Amniotic stem cell (primary cell): ENCODE data around the gene KLHDC7B.

Experiments
- DNase-seq: peaks from one replicate; lab custom pipeline; 2025; lab: John Stamatoyannopoulos, UW

Gene KLHDC7B

GRCh38 chr22:50548040-50548920 lies 2.6 kb downstream of the KLHDC7B start:
- DNase-seq, result no peak

GRCh38 chr22:50548921-50549790 lies 3.5 kb downstream of the KLHDC7B start:
- DNase-seq, result no peak

- DNase-seq, result no peak
Measured at GRCh38 chr22:50550395-50550794, 4.7 kb downstream of the KLHDC7B start.

- no peak for DNase-seq
Measured at GRCh38 chr22:50551160-50551752, 5.6 kb downstream of the KLHDC7B start.

GRCh38 chr22:50553310-50553709 lies 7.6 kb downstream of the KLHDC7B start:
- no peak for DNase-seq

GRCh38 chr22:50556703-50557102 lies 11.0 kb downstream of the KLHDC7B start:
- DNase-seq, result no peak

GRCh38 chr22:50560034-50560433 lies 14.3 kb downstream of the KLHDC7B start:
- no peak for DNase-seq

- DNase-seq, result no peak
Measured at GRCh38 chr22:50561401-50562358, 16.0 kb downstream of the KLHDC7B start.

- DNase-seq, result peak; percentile 85
Measured at GRCh38 chr22:50562523-50563412, 17.1 kb downstream of the KLHDC7B start, which contains the start of gene SYCE3. SYCE3 (minus strand) TSS chr22:50562919; CDS start chr22:50556405, 6,514 bp downstream.

- DNase-seq, result no peak
Measured at GRCh38 chr22:50563413-50564160, 17.9 kb downstream of the KLHDC7B start.

GRCh38 chr22:50564289-50564688 lies 18.6 kb downstream of the KLHDC7B start:
- DNase-seq, result no peak

- DNase-seq, result no peak
Measured at GRCh38 chr22:50567721-50568252, 22.1 kb downstream of the KLHDC7B start.

- DNase-seq, result no peak
Measured at GRCh38 chr22:50568626-50569025, 22.9 kb downstream of the KLHDC7B start.

GRCh38 chr22:50569041-50569459 lies 23.4 kb downstream of the KLHDC7B start:
- DNase-seq, result no peak

GRCh38 chr22:50569896-50570535 lies 24.3 kb downstream of the KLHDC7B start:
- no peak for DNase-seq

GRCh38 chr22:50570861-50571260 lies 25.2 kb downstream of the KLHDC7B start:
- no peak for DNase-seq

GRCh38 chr22:50571264-50572175 lies 25.8 kb downstream of the KLHDC7B start:
- no peak for DNase-seq

- DNase-seq, result no peak
Measured at GRCh38 chr22:50572965-50573364, 27.3 kb downstream of the KLHDC7B start.
